ENCODE results near the gene ROR2. TPM values are rescaled to one million over a fixed set of nuclear protein-coding genes. Genes with fewer than 3 reads are reported as not detected.
A peak's percentile ranks its signal among the peaks of the same experiment; 100 is the strongest.

The ROR2 gene
- total RNA-seq, 4 donors from 2014 or later = 4.2 to 23.2 (median 11.2) TPM

DNA sequence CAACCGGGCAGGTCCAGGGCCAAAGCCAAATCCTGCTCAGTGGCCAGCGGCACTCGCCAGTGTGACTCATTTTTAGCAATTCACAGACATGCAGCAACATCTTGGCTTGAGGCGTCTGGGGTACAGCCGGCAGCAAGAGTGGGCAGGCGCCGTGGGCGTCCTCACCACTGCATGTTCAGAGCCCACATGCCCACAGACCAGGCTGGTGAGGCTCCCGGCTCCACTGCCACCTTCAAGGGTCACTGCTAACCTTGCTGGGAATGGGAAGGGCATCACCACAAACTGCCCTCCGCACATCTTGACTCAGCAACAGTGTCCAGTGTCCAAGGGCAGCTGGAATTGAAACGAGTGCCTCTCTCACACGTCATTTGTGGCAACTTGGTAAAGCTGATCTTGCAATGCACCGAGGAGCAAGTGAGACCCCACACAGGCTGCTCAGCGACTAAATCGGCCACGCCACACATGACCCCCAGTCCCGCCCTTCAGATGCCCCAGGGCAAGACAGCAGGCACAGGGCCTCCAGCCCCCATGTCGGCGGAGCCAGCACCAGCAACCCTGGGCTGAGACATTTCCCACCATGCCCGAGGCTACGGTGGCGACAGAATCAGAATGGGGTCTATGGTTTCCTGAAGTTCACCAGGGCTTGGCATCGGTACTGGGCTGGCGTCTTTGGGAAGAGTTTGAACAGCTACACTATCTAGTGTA is 140.3 kb downstream of the ROR2 start:
- no peaks in the 10 kb centered on the region for H3K9me3 ChIP-seq
- WGBS, 2 donors (ENCODE audit: low coverage in 1 of 2) = 89% methylated on average over 23 of the region's 24 CpGs; no CpG with 5 or more reads in 1 of the 2 donors
- in situ Hi-C loops (cut with MboI; ENCODE audit: low pct_ligation_motif_present in 1 of 4, low pct_unique_long_range_greater_than_20kb in 1 of 4, low sequenced_read_pairs in 3 of 4) (no loop called here), intact Hi-C loops (cut with DNase I; ENCODE audit: low total_unique reads) (no loop called here)
- TF ChIP-seq POLR2AphosphoS5 (IDR thresholded peaks at IDR 0.05) = no peak
- no peak for TF ChIP-seq POLR2A (IDR thresholded peaks at IDR 0.05)
- TF ChIP-seq EP300 (IDR thresholded peaks at IDR 0.05; ENCODE audit: low read depth) = no peak
- no peak for TF ChIP-seq CTCF (IDR thresholded peaks at IDR 0.05)
- H3K27me3 ChIP-seq = no peaks in the 10 kb centered on the region
- peaks cover under 1 to 13% (median 7%) of the 10 kb centered on the region in 4 donors for H3K4me1 ChIP-seq
- no peaks in the 10 kb centered on the region for H3K36me3 ChIP-seq
- H3K27ac ChIP-seq = peak overlapping the region in 2 of 4 donors; percentile 0 to 41
- no peak for DNase-seq
- no peak overlapping the region for H3K4me3 ChIP-seq

DNA sequence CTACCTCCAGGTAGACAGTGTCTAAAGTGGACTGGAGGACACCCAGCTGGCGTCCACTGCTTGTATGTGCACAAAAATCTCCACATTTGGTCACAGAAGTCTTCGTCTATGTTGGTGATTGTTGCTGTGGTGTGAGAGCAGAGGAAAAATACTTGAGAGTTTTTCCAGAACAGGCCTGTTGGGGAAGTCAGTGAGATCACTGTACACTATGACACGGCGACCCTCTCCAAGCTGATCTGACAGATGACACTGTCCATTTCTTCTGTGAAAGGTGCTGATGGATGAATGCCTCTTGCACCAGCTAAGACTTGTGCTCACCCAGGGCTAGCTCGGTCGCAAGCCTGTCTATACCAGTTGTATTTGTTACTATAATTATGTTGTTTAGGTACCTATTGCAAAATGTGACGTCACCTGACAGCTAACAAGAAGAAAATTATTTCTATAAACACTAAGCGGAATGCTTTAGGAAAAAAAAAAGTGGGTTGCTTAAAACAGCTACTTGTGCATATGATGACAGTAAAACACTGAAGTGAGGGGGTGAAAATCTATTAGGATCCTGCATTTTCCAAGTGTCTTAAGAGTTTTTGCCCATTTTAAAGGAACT is 142.3 kb downstream of the ROR2 start:
- WGBS, 2 donors (ENCODE audit: low coverage in 1 of 2) = 75 to 76% methylated on average over 6 to 8 of the region's 8 CpGs
- Histone ChIP-seq H3K4me3 (no peak overlapping the region), H3K9me3 (no peaks in the 10 kb centered on the region), H3K36me3 (no peaks in the 10 kb centered on the region), H3K27ac (peak overlapping the region in 3 of 4 donors; percentile 20 to 62 (median 42)), H3K27me3 (no peaks in the 10 kb centered on the region), H3K4me1 (peaks cover 6 to 15% (median 14%) of the 10 kb centered on the region in 4 donors)
- TF ChIP-seq EP300 (IDR thresholded peaks at IDR 0.05; ENCODE audit: low read depth) (no peak), POLR2AphosphoS5 (IDR thresholded peaks at IDR 0.05) (peak in 1 of 3 donors; percentile 15), CTCF (IDR thresholded peaks at IDR 0.05) (no peak)
- no peak for DNase-seq
- intact Hi-C loops (cut with DNase I; ENCODE audit: low total_unique reads) (no loop called here), in situ Hi-C loops (cut with MboI; ENCODE audit: low pct_ligation_motif_present in 1 of 4, low pct_unique_long_range_greater_than_20kb in 1 of 4, low sequenced_read_pairs in 3 of 4) (no loop called here)

- H3K4me1 ChIP-seq = peaks cover 6 to 31% (median 19%) of the 10 kb centered on the region in 4 donors
- intact Hi-C loops (cut with DNase I; ENCODE audit: low total_unique reads) = no loop called here
- DNase-seq = no peak
Observed at GRCh38 chr9:91805031-91805430, 145.0 kb downstream of the ROR2 start.

More at GRCh38 chr9:91805031-91805430, 145.0 kb downstream of the ROR2 start:
- no peaks in the 10 kb centered on the region for H3K9me3 ChIP-seq
- no peaks in the 10 kb centered on the region for H3K27me3 ChIP-seq
- no peaks in the 10 kb centered on the region for H3K36me3 ChIP-seq
- H3K4me3 ChIP-seq = no peak overlapping the region
- WGBS, 2 donors (ENCODE audit: low coverage in 1 of 2) = 81 to 86% methylated on average over 1 to 5 of the region's 5 CpGs
- peak overlapping the region in 2 of 4 donors; percentile 20 to 47 for H3K27ac ChIP-seq
- TF ChIP-seq CTCF (IDR thresholded peaks at IDR 0.05) (no peak), EP300 (IDR thresholded peaks at IDR 0.05; ENCODE audit: low read depth) (no peak), POLR2AphosphoS5 (IDR thresholded peaks at IDR 0.05) (no peak), POLR2A (IDR thresholded peaks at IDR 0.05) (no peak)
- in situ Hi-C loops (cut with MboI; ENCODE audit: low pct_ligation_motif_present in 1 of 4, low pct_unique_long_range_greater_than_20kb in 1 of 4, low sequenced_read_pairs in 3 of 4) = no loop called here
